ENCODE results near the gene YWHAB.
"Not testable (repeated sequence)": the region's sequence is repeated elsewhere in the genome, so short reads cannot be mapped to it uniquely, and the experiment has no call there.

YWHAB gene

GRCh38 chr20:44850272-44850671 lies 35.2 kb upstream of the YWHAB start:
- H3K27me3 ChIP-seq (ENCODE audit: control insufficient read depth, insufficient read depth, low read length) = no peaks in the 10 kb centered on the region
- H3K36me3 ChIP-seq (ENCODE audit: control insufficient read depth, insufficient read depth, low read length) = no peaks in the 10 kb centered on the region
- no peak overlapping the region for H3K27ac ChIP-seq (ENCODE audit: low read depth, low read length)
- H3K4me1 ChIP-seq (ENCODE audit: control insufficient read depth, insufficient read depth, low read length) = no peaks in the 10 kb centered on the region
- no peaks in the 10 kb centered on the region for H3K9me3 ChIP-seq (ENCODE audit: control insufficient read depth, insufficient read depth, low read depth, low read length)
- no peak overlapping the region for H3K9ac ChIP-seq (ENCODE audit: low read length)
- no peak overlapping the region for H3K4me3 ChIP-seq (ENCODE audit: low read depth, low read length)

GRCh38 chr20:44850837-44851236 lies 34.7 kb upstream of the YWHAB start:
- Histone ChIP-seq H3K27ac (ENCODE audit: low read depth, low read length) (no peak overlapping the region), H3K4me3 (ENCODE audit: low read depth, low read length) (no peak overlapping the region), H3K27me3 (ENCODE audit: control insufficient read depth, insufficient read depth, low read length) (no peaks in the 10 kb centered on the region), H3K4me1 (ENCODE audit: control insufficient read depth, insufficient read depth, low read length) (no peaks in the 10 kb centered on the region), H3K9me3 (ENCODE audit: control insufficient read depth, insufficient read depth, low read depth, low read length) (no peaks in the 10 kb centered on the region), H3K36me3 (ENCODE audit: control insufficient read depth, insufficient read depth, low read length) (no peaks in the 10 kb centered on the region), H3K9ac (ENCODE audit: low read length) (no peak overlapping the region)

GRCh38 chr20:44851545-44851944 lies 34.0 kb upstream of the YWHAB start:
- Histone ChIP-seq H3K36me3 (ENCODE audit: control insufficient read depth, insufficient read depth, low read length) (no peaks in the 10 kb centered on the region), H3K27me3 (ENCODE audit: control insufficient read depth, insufficient read depth, low read length) (no peaks in the 10 kb centered on the region), H3K9me3 (ENCODE audit: control insufficient read depth, insufficient read depth, low read depth, low read length) (no peaks in the 10 kb centered on the region), H3K4me3 (ENCODE audit: low read depth, low read length) (no peak overlapping the region), H3K9ac (ENCODE audit: low read length) (no peak overlapping the region), H3K4me1 (ENCODE audit: control insufficient read depth, insufficient read depth, low read length) (no peaks in the 10 kb centered on the region), H3K27ac (ENCODE audit: low read depth, low read length) (no peak overlapping the region)

- Histone ChIP-seq H3K27ac (ENCODE audit: low read depth, low read length) (no peak overlapping the region), H3K9me3 (ENCODE audit: control insufficient read depth, insufficient read depth, low read depth, low read length) (no peaks in the 10 kb centered on the region), H3K4me1 (ENCODE audit: control insufficient read depth, insufficient read depth, low read length) (no peaks in the 10 kb centered on the region), H3K27me3 (ENCODE audit: control insufficient read depth, insufficient read depth, low read length) (no peaks in the 10 kb centered on the region), H3K9ac (ENCODE audit: low read length) (no peak overlapping the region), H3K36me3 (ENCODE audit: control insufficient read depth, insufficient read depth, low read length) (no peaks in the 10 kb centered on the region), H3K4me3 (ENCODE audit: low read depth, low read length) (no peak overlapping the region)
Measured at GRCh38 chr20:44856442-44856841, 29.1 kb upstream of the YWHAB start.

- Histone ChIP-seq H3K36me3 (ENCODE audit: control insufficient read depth, insufficient read depth, low read length) (no peaks in the 10 kb centered on the region), H3K4me1 (ENCODE audit: control insufficient read depth, insufficient read depth, low read length) (no peaks in the 10 kb centered on the region), H3K27me3 (ENCODE audit: control insufficient read depth, insufficient read depth, low read length) (no peaks in the 10 kb centered on the region), H3K9me3 (ENCODE audit: control insufficient read depth, insufficient read depth, low read depth, low read length) (no peaks in the 10 kb centered on the region), H3K4me3 (ENCODE audit: low read depth, low read length) (no peak overlapping the region), H3K27ac (ENCODE audit: low read depth, low read length) (no peak overlapping the region), H3K9ac (ENCODE audit: low read length) (no peak overlapping the region)
Measured at GRCh38 chr20:44856856-44857448, 28.6 kb upstream of the YWHAB start.

GRCh38 chr20:44858606-44859360 lies 26.7 kb upstream of the YWHAB start:
- Histone ChIP-seq H3K27me3 (ENCODE audit: control insufficient read depth, insufficient read depth, low read length) (no peaks in the 10 kb centered on the region), H3K36me3 (ENCODE audit: control insufficient read depth, insufficient read depth, low read length) (no peaks in the 10 kb centered on the region), H3K27ac (ENCODE audit: low read depth, low read length) (no peak overlapping the region), H3K4me1 (ENCODE audit: control insufficient read depth, insufficient read depth, low read length) (no peaks in the 10 kb centered on the region), H3K9me3 (ENCODE audit: control insufficient read depth, insufficient read depth, low read depth, low read length) (no peaks in the 10 kb centered on the region), H3K9ac (ENCODE audit: low read length) (no peak overlapping the region), H3K4me3 (ENCODE audit: low read depth, low read length) (no peak overlapping the region)

GRCh38 chr20:44861531-44862006 lies 23.9 kb upstream of the YWHAB start:
- no peak overlapping the region for H3K27ac ChIP-seq (ENCODE audit: low read depth, low read length)
- no peak overlapping the region for H3K9ac ChIP-seq (ENCODE audit: low read length)
- H3K4me1 ChIP-seq (ENCODE audit: control insufficient read depth, insufficient read depth, low read length) = no peaks in the 10 kb centered on the region

GRCh38 chr20:44862286-44862685 lies 23.2 kb upstream of the YWHAB start:
- no peaks in the 10 kb centered on the region for H3K9me3 ChIP-seq (ENCODE audit: control insufficient read depth, insufficient read depth, low read depth, low read length)
- no peak overlapping the region for H3K9ac ChIP-seq (ENCODE audit: low read length)
- no peaks in the 10 kb centered on the region for H3K4me1 ChIP-seq (ENCODE audit: control insufficient read depth, insufficient read depth, low read length)
- no peaks in the 10 kb centered on the region for H3K36me3 ChIP-seq (ENCODE audit: control insufficient read depth, insufficient read depth, low read length)
- H3K27ac ChIP-seq (ENCODE audit: low read depth, low read length) = no peak overlapping the region
- H3K27me3 ChIP-seq (ENCODE audit: control insufficient read depth, insufficient read depth, low read length) = no peaks in the 10 kb centered on the region
- H3K4me3 ChIP-seq (ENCODE audit: low read depth, low read length) = no peak overlapping the region

More at GRCh38 chr20:44861531-44862006, 23.9 kb upstream of the YWHAB start:
- H3K4me3 ChIP-seq (ENCODE audit: low read depth, low read length) = no peak overlapping the region
- no peaks in the 10 kb centered on the region for H3K36me3 ChIP-seq (ENCODE audit: control insufficient read depth, insufficient read depth, low read length)
- no peaks in the 10 kb centered on the region for H3K9me3 ChIP-seq (ENCODE audit: control insufficient read depth, insufficient read depth, low read depth, low read length)
- no peaks in the 10 kb centered on the region for H3K27me3 ChIP-seq (ENCODE audit: control insufficient read depth, insufficient read depth, low read length)

GRCh38 chr20:44863365-44864084 lies 22.0 kb upstream of the YWHAB start:
- not testable (repeated sequence) for H3K9me3 ChIP-seq (ENCODE audit: control insufficient read depth, insufficient read depth, low read depth, low read length); H3K9ac ChIP-seq (ENCODE audit: low read length); H3K4me1 ChIP-seq (ENCODE audit: control insufficient read depth, insufficient read depth, low read length); H3K27ac ChIP-seq (ENCODE audit: low read depth, low read length); H3K4me3 ChIP-seq (ENCODE audit: low read depth, low read length); H3K27me3 ChIP-seq (ENCODE audit: control insufficient read depth, insufficient read depth, low read length); H3K36me3 ChIP-seq (ENCODE audit: control insufficient read depth, insufficient read depth, low read length)

GRCh38 chr20:44864493-44864892 lies 21.0 kb upstream of the YWHAB start:
- H3K9me3 ChIP-seq (ENCODE audit: control insufficient read depth, insufficient read depth, low read depth, low read length); H3K4me1 ChIP-seq (ENCODE audit: control insufficient read depth, insufficient read depth, low read length); H3K27me3 ChIP-seq (ENCODE audit: control insufficient read depth, insufficient read depth, low read length); H3K4me3 ChIP-seq (ENCODE audit: low read depth, low read length); H3K27ac ChIP-seq (ENCODE audit: low read depth, low read length); H3K36me3 ChIP-seq (ENCODE audit: control insufficient read depth, insufficient read depth, low read length); H3K9ac ChIP-seq (ENCODE audit: low read length): not testable (repeated sequence)

GRCh38 chr20:44866703-44867335 lies 18.7 kb upstream of the YWHAB start:
- Histone ChIP-seq H3K9ac (ENCODE audit: low read length) (no peak overlapping the region), H3K4me1 (ENCODE audit: control insufficient read depth, insufficient read depth, low read length) (no peaks in the 10 kb centered on the region), H3K36me3 (ENCODE audit: control insufficient read depth, insufficient read depth, low read length) (no peaks in the 10 kb centered on the region), H3K9me3 (ENCODE audit: control insufficient read depth, insufficient read depth, low read depth, low read length) (no peaks in the 10 kb centered on the region), H3K27me3 (ENCODE audit: control insufficient read depth, insufficient read depth, low read length) (peaks cover 8% of the 10 kb centered on the region; the same call in 1 of the 2 replicates), H3K4me3 (ENCODE audit: low read depth, low read length) (no peak overlapping the region), H3K27ac (ENCODE audit: low read depth, low read length) (no peak overlapping the region)

Data from HUES6 (cell line).